Upper lobe of left lung (tissue), 6 donors: ENCODE data around the gene CHSY3. TPM values are rescaled to one million over a fixed set of nuclear protein-coding genes. Genes with fewer than 3 reads are reported as not detected.

Experiments used
- ATAC-seq, 2 donors: fragments of 200-7000 bp; cut with Tn5 transposase; one replicate each; pipeline ENCODE4 v1.9.1; 2022; ENCODE audit warnings: mild to moderate bottlenecking in 2 of 2, moderate library complexity in 2 of 2; ENCODE audit not compliant: low FRiP score in 2 of 2
- DNase-seq, 2 donors: peaks; one replicate each; pipeline ENCODE4 v3.0.0-alpha.2; 2019 to 2020
- H3K27ac ChIP-seq, 4 donors: fragments of 200-600 bp; sonication (generic); one replicate each; pipeline ENCODE4 v1.5.1; 2016 to 2019
- H3K27me3 ChIP-seq, 4 donors: fragments of 200-600 bp; sonication (generic); one replicate each; pipeline ENCODE4 v1.5.1; 2017 to 2019
- H3K36me3 ChIP-seq, 4 donors: fragments of 200-600 bp; sonication (generic); one replicate each; pipeline ENCODE4 v1.5.1; 2016 to 2019
- H3K4me1 ChIP-seq, 4 donors: fragments of 200-600 bp; sonication (generic); one replicate each; pipeline ENCODE4 v1.5.1; 2018 to 2019
- H3K4me3 ChIP-seq, 4 donors: fragments of 200-600 bp; sonication (generic); one replicate each; pipeline ENCODE4 v1.5.1; 2017 to 2019; ENCODE audit warnings: mild to moderate bottlenecking in 2 of 4, moderate library complexity in 1 of 4
- H3K9me3 ChIP-seq, 4 donors: fragments of 200-600 bp; sonication (generic); one replicate each; pipeline ENCODE4 v1.5.1; 2018 to 2019
- EP300 ChIP-seq, 4 donors: sonication (generic); formaldehyde crosslinking; IDR thresholded peaks; one replicate each; pipeline ENCODE4 v1.5.1; 2017; ENCODE audit warnings: antibody characterized with exemption in 4 of 4, control low read depth in 2 of 4
- POLR2A ChIP-seq, 4 donors: fragments of 450-650 bp; IDR thresholded peaks; one replicate each; pipeline ENCODE4 v1.5.1; 2016 to 2017; ENCODE audit warnings: antibody characterized with exemption in 4 of 4, mild to moderate bottlenecking in 2 of 4
- POLR2AphosphoS5 ChIP-seq, 2 donors: sonication (generic); formaldehyde crosslinking; IDR thresholded peaks; one replicate each; pipeline ENCODE4 v1.5.1; 2017; ENCODE audit warnings: antibody characterized with exemption in 2 of 2
- WGBS, 2 donors: methylation state at CpG; one replicate each; pipeline ENCODE4 v1.1.5; 2017 to 2018; 5-methylcytosine and 5-hydroxymethylcytosine counted together
- total RNA-seq, 6 donors: library from RNA; depleted of rRNA in 4 of 6; stranded (reverse); fragments of >200 nt in 4 of 6; gene quantifications; one replicate each; pipeline versions ENCODE4 v1.1.0 to v1.2.1, GENCODE V29; 2016 to 2021
- TF ChIP-seq, protein P1 (sequence below), 6 experiments: fragments of 450-650 bp in 4 of 6; fragments of 200-600 bp in 2 of 6; sonication (generic) in 2 of 6; IDR thresholded peaks; one replicate each; pipeline ENCODE4 v1.5.1; 2016 to 2019; ENCODE audit warnings: antibody characterized with exemption in 6 of 6
- donor health status: DM: no; HTN: no; CAD: no; lungs with moderate emphysema.
- donor health status: DM: no; HTN: yes; CAD: no; lungs with severe emphysema.

Gene CHSY3
- total RNA-seq, 6 donors from 2014 or later, result 3.1 to 7.5 (median 6.3) TPM

DNA sequence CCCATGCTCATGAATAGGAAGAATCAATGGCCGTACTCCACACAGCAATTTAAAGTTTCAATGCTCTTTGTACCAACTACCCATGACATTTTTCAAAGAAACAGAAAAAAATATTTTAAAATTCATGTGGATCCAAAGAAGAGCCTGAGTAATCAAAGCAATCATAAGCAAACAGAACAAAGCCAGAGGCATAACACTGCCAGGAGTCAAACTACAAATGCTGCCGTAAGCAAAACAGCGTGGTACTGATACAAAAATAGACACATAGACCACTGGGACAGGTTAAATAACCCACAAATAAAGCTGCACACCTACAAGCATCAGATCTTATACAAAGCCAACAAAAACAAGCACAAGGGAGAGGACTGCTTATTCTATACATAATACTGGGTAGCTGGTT lies 107.7 kb downstream of the CHSY3 start:
- Histone ChIP-seq H3K4me3 (no peak overlapping the region), H3K36me3 (no peaks in the 10 kb centered on the region), H3K27me3 (no peaks in the 10 kb centered on the region), H3K27ac (no peak overlapping the region), H3K9me3 (no peaks in the 10 kb centered on the region), H3K4me1 (no peaks in the 10 kb centered on the region)
- TF ChIP-seq EP300 (IDR thresholded peaks at IDR 0.05) (no peak), POLR2A (IDR thresholded peaks at IDR 0.05) (no peak), POLR2AphosphoS5 (IDR thresholded peaks at IDR 0.05) (no peak)
- TF ChIP-seq, protein P1, sequence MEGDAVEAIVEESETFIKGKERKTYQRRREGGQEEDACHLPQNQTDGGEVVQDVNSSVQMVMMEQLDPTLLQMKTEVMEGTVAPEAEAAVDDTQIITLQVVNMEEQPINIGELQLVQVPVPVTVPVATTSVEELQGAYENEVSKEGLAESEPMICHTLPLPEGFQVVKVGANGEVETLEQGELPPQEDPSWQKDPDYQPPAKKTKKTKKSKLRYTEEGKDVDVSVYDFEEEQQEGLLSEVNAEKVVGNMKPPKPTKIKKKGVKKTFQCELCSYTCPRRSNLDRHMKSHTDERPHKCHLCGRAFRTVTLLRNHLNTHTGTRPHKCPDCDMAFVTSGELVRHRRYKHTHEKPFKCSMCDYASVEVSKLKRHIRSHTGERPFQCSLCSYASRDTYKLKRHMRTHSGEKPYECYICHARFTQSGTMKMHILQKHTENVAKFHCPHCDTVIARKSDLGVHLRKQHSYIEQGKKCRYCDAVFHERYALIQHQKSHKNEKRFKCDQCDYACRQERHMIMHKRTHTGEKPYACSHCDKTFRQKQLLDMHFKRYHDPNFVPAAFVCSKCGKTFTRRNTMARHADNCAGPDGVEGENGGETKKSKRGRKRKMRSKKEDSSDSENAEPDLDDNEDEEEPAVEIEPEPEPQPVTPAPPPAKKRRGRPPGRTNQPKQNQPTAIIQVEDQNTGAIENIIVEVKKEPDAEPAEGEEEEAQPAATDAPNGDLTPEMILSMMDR (IDR thresholded peaks at IDR 0.05), result no peak
- ATAC-seq (no peak), DNase-seq (no peak)
- 84 to 91% methylated on average over 3 of the region's 3 CpGs for WGBS, 2 donors

DNA sequence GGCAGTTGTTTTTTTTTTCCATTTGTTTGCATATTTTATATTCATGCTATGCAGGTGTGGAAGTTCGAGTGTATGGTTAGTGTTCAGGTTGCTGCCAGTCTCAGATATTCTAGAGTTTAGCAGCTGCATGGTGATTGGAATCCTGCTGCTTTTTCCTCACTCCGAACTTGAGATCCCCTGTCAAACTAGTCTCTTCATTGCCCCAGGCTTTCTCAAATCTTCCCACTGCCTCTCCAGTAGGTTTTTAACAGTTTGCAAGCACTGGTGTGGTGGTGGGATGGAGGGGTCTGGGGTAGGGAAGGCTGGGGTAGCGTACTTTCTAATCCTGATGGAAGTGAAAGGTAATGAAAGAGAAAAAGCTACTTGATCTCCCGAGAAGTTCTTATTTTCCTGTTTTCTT lies 112.9 kb downstream of the CHSY3 start:
- no peak for DNase-seq
- no peaks in the 10 kb centered on the region for H3K27me3 ChIP-seq
- no peak for ATAC-seq
- H3K4me1 ChIP-seq, result no peaks in the 10 kb centered on the region
- no peaks in the 10 kb centered on the region for H3K36me3 ChIP-seq
- no peak for TF ChIP-seq POLR2A (IDR thresholded peaks at IDR 0.05)
- TF ChIP-seq, protein P1 (IDR thresholded peaks at IDR 0.05), result no peak
- TF ChIP-seq EP300 (IDR thresholded peaks at IDR 0.05), result no peak
- TF ChIP-seq POLR2AphosphoS5 (IDR thresholded peaks at IDR 0.05), result no peak
- H3K4me3 ChIP-seq, result no peak overlapping the region
- no peaks in the 10 kb centered on the region for H3K9me3 ChIP-seq
- WGBS, 2 donors, result 69 to 75% methylated on average over 4 of the region's 4 CpGs
- no peak overlapping the region for H3K27ac ChIP-seq

DNA sequence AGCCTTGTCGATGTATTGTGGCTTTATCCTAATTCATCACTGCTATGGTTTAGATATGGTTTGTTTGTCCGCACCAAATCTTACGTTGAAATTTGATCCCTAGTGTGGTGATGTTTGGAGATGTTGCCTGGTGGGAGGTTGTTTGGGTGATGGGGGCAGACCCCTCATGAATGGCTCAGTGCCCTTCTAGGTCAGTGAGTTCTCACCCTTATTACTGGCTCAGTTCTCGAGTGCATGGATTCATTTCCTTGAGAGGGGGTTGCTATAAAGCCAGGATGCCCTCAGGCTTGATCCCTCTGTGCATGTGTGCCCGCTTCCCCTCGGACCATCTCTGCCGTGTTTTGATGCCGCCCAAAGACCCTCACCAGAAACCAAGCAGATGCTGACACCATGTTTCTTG lies 114.4 kb downstream of the CHSY3 start:
- 87 to 93% methylated on average over 8 of the region's 8 CpGs for WGBS, 2 donors
- Histone ChIP-seq H3K4me3 (no peak overlapping the region), H3K27me3 (no peaks in the 10 kb centered on the region), H3K4me1 (peaks cover 0 to 2% (median 0%) of the 10 kb centered on the region in 4 donors), H3K27ac (no peak overlapping the region), H3K9me3 (no peaks in the 10 kb centered on the region), H3K36me3 (no peaks in the 10 kb centered on the region)
- no peak for TF ChIP-seq EP300 (IDR thresholded peaks at IDR 0.05)
- no peak for TF ChIP-seq POLR2AphosphoS5 (IDR thresholded peaks at IDR 0.05)
- TF ChIP-seq, protein P1 (IDR thresholded peaks at IDR 0.05), result no peak
- no peak for TF ChIP-seq POLR2A (IDR thresholded peaks at IDR 0.05)
- ATAC-seq (no peak), DNase-seq (no peak)

DNA sequence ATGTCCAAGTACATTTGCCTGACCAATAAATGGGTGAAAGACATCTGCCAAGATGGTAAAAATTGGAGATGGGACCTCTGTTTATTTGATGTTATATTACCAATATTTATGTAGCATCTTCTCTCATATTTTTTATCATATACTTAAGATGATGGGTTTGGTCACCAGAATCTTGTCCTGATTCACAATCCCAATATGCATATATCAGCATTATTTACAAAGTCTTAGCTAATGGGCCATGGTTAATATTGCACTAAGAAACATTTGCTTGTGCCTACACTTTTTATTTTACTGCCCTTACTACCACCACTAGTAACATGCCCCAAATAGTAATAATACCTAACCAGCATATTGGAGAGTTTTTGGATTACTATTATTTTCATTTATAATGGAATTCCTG lies 116.7 kb downstream of the CHSY3 start:
- H3K27me3 ChIP-seq, result no peaks in the 10 kb centered on the region
- H3K4me1 ChIP-seq, result peaks cover 0 to 5% (median 0%) of the 10 kb centered on the region in 4 donors

DNA sequence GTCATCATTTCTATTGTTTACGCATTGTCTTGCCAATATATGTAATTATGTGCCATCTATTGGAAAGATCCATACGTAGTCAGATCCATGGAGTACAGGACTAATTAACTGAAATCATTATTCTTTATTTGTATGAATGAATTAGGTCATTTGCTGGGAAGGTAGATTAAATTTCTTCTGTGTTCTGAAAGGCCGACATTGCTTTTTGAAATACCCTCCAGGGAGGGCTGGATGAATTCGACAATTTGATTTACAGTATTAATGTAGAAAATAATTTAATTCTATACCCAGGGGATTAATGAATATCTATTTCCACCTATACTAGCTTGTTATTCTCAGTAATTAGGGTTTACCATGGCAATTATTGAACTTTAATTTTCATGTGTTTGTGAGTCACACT lies 117.6 kb downstream of the CHSY3 start:
- Histone ChIP-seq H3K27ac (no peak overlapping the region), H3K4me3 (no peak overlapping the region), H3K36me3 (no peaks in the 10 kb centered on the region), H3K27me3 (no peaks in the 10 kb centered on the region), H3K9me3 (no peaks in the 10 kb centered on the region), H3K4me1 (peaks cover 0 to 5% (median 0%) of the 10 kb centered on the region in 4 donors)
- DNase-seq, result no peak
- TF ChIP-seq, protein P1 (IDR thresholded peaks at IDR 0.05), result no peak
- TF ChIP-seq POLR2AphosphoS5 (IDR thresholded peaks at IDR 0.05) (no peak), EP300 (IDR thresholded peaks at IDR 0.05) (no peak)
- no peak for ATAC-seq
- 93 to 96% methylated on average over 4 of the region's 4 CpGs for WGBS, 2 donors

More for the DNA sequence above, 116.7 kb downstream of the CHSY3 start:
- Histone ChIP-seq H3K4me3 (no peak overlapping the region), H3K36me3 (no peaks in the 10 kb centered on the region), H3K9me3 (no peaks in the 10 kb centered on the region), H3K27ac (no peak overlapping the region)
- ATAC-seq (no peak), DNase-seq (no peak)
- TF ChIP-seq POLR2AphosphoS5 (IDR thresholded peaks at IDR 0.05), result no peak
- no peak for TF ChIP-seq POLR2A (IDR thresholded peaks at IDR 0.05)
- TF ChIP-seq, protein P1 (IDR thresholded peaks at IDR 0.05), result no peak
